Osteoblast (primary cell): ENCODE results near the gene MACROH2A2. TPM values are rescaled to one million over a fixed set of nuclear protein-coding genes. Genes with fewer than 3 reads are reported as not detected.
"Not testable (repeated sequence)": the region's sequence is repeated elsewhere in the genome, so short reads cannot be mapped to it uniquely, and the experiment has no call there.

Source experiments
- DNase-seq: peaks from one replicate; pipeline ENCODE4 v3.0.0; 2011; ENCODE audit warnings: low spot score, mixed read lengths; ENCODE audit not compliant: insufficient read length; ENCODE audit errors: missing footprints
- H2AFZ ChIP-seq: 2 replicates; pipeline ENCODE4 v1.6.0; 2011; ENCODE audit warnings: mild to moderate bottlenecking, low read length
- H3K27ac ChIP-seq: 2 replicates; pipeline ENCODE4 v1.5.1; 2011; ENCODE audit warnings: mild to moderate bottlenecking, low read depth, low read length, moderate library complexity
- H3K27me3 ChIP-seq: 2 replicates; pipeline ENCODE4 v1.6.0; 2012; ENCODE audit warnings: mild to moderate bottlenecking, control low read depth, inconsistent platforms, low read length, moderate library complexity; ENCODE audit not compliant: insufficient read depth
- H3K36me3 ChIP-seq: 2 replicates; pipeline ENCODE4 v1.5.1; 2011; ENCODE audit warnings: mild to moderate bottlenecking, low read length, control low read depth, moderate library complexity; ENCODE audit not compliant: insufficient read depth
- H3K4me1 ChIP-seq: 2 replicates; pipeline ENCODE4 v1.5.1; 2011; ENCODE audit warnings: mild to moderate bottlenecking, low read length, control low read depth, moderate library complexity; ENCODE audit not compliant: insufficient read depth
- H3K4me2 ChIP-seq: 2 replicates; pipeline ENCODE4 v1.6.0; 2011; ENCODE audit warnings: mild to moderate bottlenecking, low read length; ENCODE audit not compliant: insufficient read depth
- H3K4me3 ChIP-seq: fragments of 200-600 bp; sonication (generic); 3 replicates; pipeline ENCODE4 v1.5.1; 2012; ENCODE audit warnings: mild to moderate bottlenecking, low read length, inconsistent platforms; ENCODE audit not compliant: insufficient read depth
- H3K79me2 ChIP-seq: 2 replicates; pipeline ENCODE4 v1.6.0; 2012; ENCODE audit warnings: mild to moderate bottlenecking, low read length, control low read depth, inconsistent platforms; ENCODE audit not compliant: insufficient read depth
- H3K9me3 ChIP-seq: 2 replicates; pipeline ENCODE4 v1.5.1; 2011; ENCODE audit warnings: low read depth, low read length, control low read depth
- H4K20me1 ChIP-seq: 2 replicates; pipeline ENCODE4 v1.6.0; 2012; ENCODE audit warnings: mild to moderate bottlenecking, low read length, control low read depth; ENCODE audit not compliant: insufficient read depth
- CTCF ChIP-seq: IDR thresholded peaks from 2 replicates; pipeline ENCODE4 v1.5.1; 2011; ENCODE audit warnings: mild to moderate bottlenecking, low read depth, low read length, moderate library complexity; ENCODE audit errors: extremely low read depth
- total RNA-seq: library from RNA; depleted of rRNA; stranded (reverse); fragments of >200 nt; gene quantifications from 2 replicates; pipeline ENCODE4 v1.2.3, GENCODE V29; 2012

MACROH2A2 gene
- total RNA-seq, 1 donor: 13.8 TPM

- no peak for DNase-seq
- H3K4me2 ChIP-seq: no peak overlapping the region
- no peak overlapping the region for H3K27ac ChIP-seq
- H3K4me3 ChIP-seq: no peak overlapping the region
- no peak overlapping the region for H2AFZ ChIP-seq
- no peaks in the 10 kb centered on the region for H3K27me3 ChIP-seq
- no peaks in the 10 kb centered on the region for H3K9me3 ChIP-seq
- H3K79me2 ChIP-seq: no peaks in the 10 kb centered on the region
- no peak for TF ChIP-seq CTCF
- H4K20me1 ChIP-seq: peaks cover 23% of the 10 kb centered on the region
- no peaks in the 10 kb centered on the region for H3K36me3 ChIP-seq
- H3K4me1 ChIP-seq: peaks cover 4% of the 10 kb centered on the region
Measured at GRCh38 chr10:70074971-70075370, 22.3 kb downstream of the MACROH2A2 start.

GRCh38 chr10:70078329-70078728, 25.7 kb downstream of the MACROH2A2 start:
- peaks cover 4% of the 10 kb centered on the region for H3K4me1 ChIP-seq
- H3K4me3 ChIP-seq: no peak overlapping the region
- no peak overlapping the region for H2AFZ ChIP-seq
- TF ChIP-seq CTCF: no peak
- DNase-seq: no peak
- H3K79me2 ChIP-seq: no peaks in the 10 kb centered on the region
- H3K27me3 ChIP-seq: no peaks in the 10 kb centered on the region
- H3K9me3 ChIP-seq: no peaks in the 10 kb centered on the region
- H3K27ac ChIP-seq: no peak overlapping the region
- H3K36me3 ChIP-seq: no peaks in the 10 kb centered on the region
- H4K20me1 ChIP-seq: peaks cover 14% of the 10 kb centered on the region
- H3K4me2 ChIP-seq: no peak overlapping the region

- no peaks in the 10 kb centered on the region for H3K79me2 ChIP-seq
- H3K4me1 ChIP-seq: peaks cover 4% of the 10 kb centered on the region
- no peaks in the 10 kb centered on the region for H3K27me3 ChIP-seq
- H3K4me3 ChIP-seq: no peak overlapping the region
- TF ChIP-seq CTCF: no peak
- DNase-seq: no peak
- H3K27ac ChIP-seq: no peak overlapping the region
- no peaks in the 10 kb centered on the region for H3K36me3 ChIP-seq
- peaks cover 14% of the 10 kb centered on the region for H4K20me1 ChIP-seq
- H3K9me3 ChIP-seq: no peaks in the 10 kb centered on the region
- no peak overlapping the region for H2AFZ ChIP-seq
- no peak overlapping the region for H3K4me2 ChIP-seq
Measured at GRCh38 chr10:70078937-70079336, 26.3 kb downstream of the MACROH2A2 start.

- not testable (repeated sequence) for H3K36me3 ChIP-seq, H3K4me1 ChIP-seq, H3K4me3 ChIP-seq, H3K79me2 ChIP-seq, DNase-seq, H2AFZ ChIP-seq, H3K27me3 ChIP-seq, H3K27ac ChIP-seq, H3K4me2 ChIP-seq, H3K9me3 ChIP-seq
- peaks cover 14% of the 10 kb centered on the region for H4K20me1 ChIP-seq
Measured at GRCh38 chr10:70080789-70081188, 28.1 kb downstream of the MACROH2A2 start.

GRCh38 chr10:70084189-70084588, 31.5 kb downstream of the MACROH2A2 start:
- no peak overlapping the region for H3K4me2 ChIP-seq
- H2AFZ ChIP-seq: no peak overlapping the region
- no peak overlapping the region for H3K4me3 ChIP-seq
- no peak for TF ChIP-seq CTCF
- H3K9me3 ChIP-seq: no peaks in the 10 kb centered on the region
- no peaks in the 10 kb centered on the region for H4K20me1 ChIP-seq
- H3K79me2 ChIP-seq: no peaks in the 10 kb centered on the region
- no peak overlapping the region for H3K27ac ChIP-seq
- H3K4me1 ChIP-seq: no peaks in the 10 kb centered on the region
- no peaks in the 10 kb centered on the region for H3K36me3 ChIP-seq
- no peaks in the 10 kb centered on the region for H3K27me3 ChIP-seq
- DNase-seq: no peak
